Measurements from ENCODE around the gene IGFBP7.

The IGFBP7 gene, protein sequence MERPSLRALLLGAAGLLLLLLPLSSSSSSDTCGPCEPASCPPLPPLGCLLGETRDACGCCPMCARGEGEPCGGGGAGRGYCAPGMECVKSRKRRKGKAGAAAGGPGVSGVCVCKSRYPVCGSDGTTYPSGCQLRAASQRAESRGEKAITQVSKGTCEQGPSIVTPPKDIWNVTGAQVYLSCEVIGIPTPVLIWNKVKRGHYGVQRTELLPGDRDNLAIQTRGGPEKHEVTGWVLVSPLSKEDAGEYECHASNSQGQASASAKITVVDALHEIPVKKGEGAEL

DNA sequence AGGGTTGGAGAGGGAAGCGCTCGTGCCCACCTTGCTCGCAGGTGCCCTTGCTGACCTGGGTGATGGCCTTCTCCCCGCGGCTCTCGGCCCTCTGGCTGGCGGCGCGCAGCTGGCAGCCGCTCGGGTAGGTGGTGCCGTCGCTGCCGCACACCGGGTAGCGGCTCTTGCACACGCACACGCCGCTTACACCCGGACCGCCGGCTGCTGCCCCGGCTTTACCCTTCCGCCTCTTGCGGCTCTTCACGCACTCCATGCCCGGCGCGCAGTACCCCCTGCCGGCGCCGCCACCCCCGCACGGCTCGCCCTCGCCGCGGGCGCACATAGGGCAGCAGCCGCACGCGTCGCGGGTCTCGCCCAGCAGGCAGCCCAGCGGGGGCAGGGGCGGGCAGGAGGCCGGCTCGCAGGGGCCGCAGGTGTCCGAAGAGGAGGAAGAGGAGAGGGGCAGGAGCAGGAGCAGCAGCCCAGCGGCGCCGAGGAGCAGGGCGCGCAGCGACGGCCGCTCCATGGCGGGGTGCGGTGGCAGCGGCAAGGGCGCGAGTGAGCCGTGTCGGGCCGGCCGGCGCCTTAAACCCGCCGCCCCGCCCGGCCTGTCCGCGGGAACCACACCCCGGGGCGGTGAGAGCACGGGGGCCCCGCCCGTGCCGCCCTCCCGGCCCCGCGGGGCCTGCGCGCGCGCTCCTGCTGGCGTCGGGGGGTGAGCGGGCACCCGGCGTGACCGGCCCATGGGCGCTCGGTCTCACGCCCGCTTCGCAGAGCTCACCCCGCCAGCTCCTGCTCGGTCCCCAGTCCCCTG lies at the start of gene IGFBP7:
TSS of gene IGFBP7 (minus strand) at position 539 of the 793 bp plus-strand sequence. CDS start at position 505, 34 bp downstream.
- no peak for DNase-seq (ENCODE audit: low read depth in 2 of 2)

DNA sequence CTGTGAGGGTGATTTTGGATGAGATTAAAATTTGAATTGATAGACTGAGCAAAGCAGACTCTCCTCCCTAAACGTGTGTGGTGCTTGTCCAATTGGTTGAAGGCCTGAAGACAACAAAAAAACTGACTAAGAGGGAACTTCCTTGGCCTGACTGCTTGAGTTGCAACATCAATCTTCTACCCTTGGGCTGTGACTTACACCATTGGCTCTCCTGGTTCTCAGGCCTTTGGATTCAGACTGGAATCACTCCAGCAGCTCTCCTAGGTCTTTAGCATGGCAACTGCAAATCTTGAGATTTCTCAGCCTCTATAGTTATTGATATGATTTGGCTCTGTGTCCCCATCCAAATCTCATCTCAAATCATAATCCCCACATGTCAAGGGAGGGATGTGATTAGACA lies 49.7 kb upstream of the IGFBP7 start:
- no peak for DNase-seq (ENCODE audit: low read depth in 2 of 2)

DNA sequence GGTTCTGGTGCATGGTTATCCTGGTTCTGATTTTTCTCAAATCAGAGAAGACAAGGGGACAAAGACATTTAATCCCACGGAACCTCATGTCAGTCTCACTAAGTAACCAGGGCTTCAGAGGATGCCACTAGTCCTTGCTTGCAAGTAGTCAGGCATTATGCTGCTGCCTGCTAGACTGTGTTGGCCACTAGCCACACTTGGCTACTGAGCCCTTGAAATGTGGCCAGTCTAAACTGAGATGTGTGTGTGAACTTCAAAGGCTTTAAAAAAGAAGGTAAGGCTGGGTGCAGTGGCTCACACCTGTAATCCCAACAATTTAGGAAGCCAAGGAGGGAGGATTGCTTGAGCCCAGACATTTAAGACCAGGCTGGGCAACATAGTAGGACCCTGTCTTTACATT lies 48.6 kb upstream of the IGFBP7 start:
- DNase-seq (ENCODE audit: low read depth in 2 of 2): no peak

DNA sequence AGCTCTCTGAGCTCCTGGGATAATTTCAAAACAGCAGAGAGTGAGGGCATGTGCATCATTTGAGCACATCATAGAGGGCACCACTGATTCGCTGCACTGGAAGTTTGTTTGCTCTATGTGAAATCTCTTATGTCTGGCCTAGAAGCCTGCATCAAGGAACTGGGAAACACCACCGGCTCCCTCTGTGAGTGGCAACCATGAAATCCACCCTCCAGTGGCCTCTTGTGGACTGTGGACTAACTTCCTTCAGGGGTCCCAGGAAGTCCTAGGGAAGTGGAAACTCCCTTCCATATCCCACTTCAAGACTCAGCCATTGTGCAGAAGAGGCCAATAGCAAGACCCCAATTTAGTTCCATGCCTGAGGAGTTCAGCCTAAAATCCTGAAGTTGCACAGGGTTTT lies 48.0 kb upstream of the IGFBP7 start:
- no peak for DNase-seq (ENCODE audit: low read depth in 2 of 2)

DNA sequence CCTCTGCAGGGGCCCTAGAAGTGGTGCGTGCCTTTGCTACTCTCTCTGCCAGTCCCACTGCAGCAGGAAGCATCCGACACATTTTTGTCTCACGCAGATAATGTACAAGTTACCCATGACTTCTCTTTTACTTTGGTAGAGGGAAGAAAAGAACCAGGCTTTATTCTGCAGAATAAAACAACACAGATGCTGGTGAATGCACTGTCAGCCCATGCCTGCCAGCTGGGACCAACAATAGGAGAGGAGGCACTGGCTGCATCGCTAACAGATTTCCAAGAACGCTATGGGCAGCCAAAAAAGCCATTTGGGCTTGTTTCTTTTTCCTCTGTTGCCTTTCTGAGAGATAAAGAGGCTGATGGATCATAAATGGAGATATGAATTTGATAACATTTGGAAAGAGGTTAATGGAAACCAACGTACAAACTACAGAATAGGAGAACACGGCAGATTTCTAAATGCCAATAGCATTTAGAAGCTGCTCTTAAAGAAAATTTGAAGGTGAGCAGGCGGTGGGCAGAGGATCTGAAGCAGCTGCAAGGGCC lies 47.5 kb upstream of the IGFBP7 start:
- no peak for DNase-seq (ENCODE audit: low read depth in 2 of 2)

DNA sequence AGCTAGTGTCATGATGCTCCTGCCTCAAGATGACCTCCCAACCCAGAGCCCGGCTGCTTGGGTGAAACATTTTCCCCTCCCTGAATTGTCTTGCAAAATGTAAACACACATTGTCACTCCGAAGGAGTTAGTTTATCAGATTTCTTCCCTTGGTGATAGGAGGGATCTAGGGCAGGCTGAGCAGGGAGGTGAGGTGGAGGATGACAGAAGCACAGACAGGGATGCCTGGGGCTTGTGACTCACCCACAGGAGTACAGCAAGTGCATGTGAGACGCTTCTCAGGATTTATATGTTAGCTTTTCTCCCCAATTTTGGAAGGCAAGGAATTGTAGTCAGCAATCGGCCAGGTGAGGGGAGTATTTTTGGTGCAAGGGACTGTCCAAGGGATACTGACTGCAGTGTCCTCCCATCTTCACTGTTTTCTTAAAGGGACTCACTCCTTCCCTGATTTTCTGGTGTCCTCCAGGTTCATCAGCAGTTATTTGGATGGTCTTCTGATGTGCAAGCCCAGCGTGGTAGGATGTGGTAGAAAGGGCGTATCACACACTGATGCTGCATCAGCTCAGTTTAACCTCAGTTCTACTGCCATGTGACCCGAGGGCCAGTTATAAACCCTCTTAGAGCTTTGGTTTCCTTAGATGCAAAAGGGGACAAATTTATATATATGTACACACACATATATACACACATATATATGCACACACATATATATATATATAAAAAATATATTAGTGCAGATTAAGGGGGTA lies 46.2 kb upstream of the IGFBP7 start:
- no peak for DNase-seq (ENCODE audit: low read depth in 2 of 2)

DNA sequence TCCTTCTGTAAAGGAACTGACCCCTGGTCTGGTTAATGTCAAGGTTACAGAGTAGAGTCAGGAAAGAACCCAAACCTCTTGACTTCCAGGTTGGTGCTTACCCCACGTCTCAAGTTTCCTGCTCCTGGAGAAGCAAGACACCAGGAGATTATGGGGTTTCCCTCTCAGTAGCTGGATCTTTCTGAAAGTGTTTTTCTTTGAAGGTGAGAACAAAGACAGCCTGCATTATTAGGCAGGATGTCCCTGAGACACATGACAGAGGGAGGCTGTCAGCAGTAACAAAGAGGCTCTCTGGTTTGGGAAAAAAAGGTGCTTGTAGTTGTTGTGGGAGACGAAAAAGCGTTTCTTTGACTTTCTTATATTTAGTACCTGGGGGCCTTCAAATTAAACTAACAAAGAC lies 44.7 kb upstream of the IGFBP7 start:
- no peak for DNase-seq (ENCODE audit: low read depth in 2 of 2)

DNA sequence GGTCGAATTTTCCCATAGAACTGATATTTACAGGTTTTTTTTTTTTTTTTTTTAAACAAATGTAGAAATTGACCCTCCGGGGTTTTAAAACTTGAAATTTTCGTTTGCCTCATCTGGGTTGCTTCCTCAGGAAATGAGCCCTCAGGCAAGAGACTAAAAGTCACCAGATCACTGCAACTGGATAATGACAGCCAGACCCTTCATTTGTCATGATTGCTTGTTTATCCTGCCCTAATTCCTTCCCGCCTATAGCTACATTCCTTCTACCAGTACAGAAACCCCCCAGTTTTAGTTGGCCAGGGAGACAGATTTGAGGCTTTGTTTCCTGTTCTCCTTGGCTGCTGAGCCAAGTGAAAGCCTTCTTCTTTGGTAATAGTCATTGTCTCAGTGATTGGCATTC lies 44.0 kb upstream of the IGFBP7 start:
- no peak for DNase-seq (ENCODE audit: low read depth in 2 of 2)

DNA sequence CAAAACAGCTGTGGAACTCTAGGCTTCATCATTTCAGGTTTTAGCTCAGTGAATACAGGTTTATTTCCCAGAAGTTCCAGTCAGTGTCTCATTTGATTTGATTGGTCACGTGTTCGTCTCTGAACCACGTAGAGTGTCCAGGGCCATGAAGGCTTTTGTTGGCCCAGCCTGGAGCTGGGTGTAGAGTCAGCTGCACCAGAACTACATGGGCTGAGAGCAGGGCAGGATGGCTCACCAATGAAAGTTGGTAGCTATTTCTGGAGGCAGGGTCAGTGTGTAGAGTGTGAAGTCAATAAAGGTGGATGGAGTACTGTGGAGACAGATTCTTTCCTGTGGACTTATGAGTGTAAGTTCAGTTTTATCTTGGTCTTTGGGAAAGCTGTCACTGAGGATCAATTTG lies 43.0 kb upstream of the IGFBP7 start:
- DNase-seq (ENCODE audit: low read depth in 2 of 2): no peak

DNA sequence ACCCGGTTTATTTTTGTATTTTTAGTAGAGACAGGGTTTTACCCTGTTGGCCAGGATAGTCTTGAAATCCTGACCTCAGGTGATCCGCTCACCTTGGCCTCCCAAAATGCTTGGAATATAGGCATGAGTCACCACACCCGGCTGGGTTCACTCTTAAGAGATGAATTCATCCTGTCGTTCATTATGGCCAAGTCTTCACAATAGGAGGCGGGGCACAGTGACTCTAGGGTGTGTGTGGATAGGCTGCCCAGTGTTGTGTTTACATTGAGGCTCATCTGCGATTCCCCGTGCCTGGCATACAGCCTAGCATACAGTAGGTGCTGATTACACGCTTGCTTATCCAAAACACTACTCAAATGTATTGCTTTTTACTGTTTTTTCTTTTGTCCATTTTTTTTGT lies 41.3 kb upstream of the IGFBP7 start:
- DNase-seq (ENCODE audit: low read depth in 2 of 2): no peak

DNA sequence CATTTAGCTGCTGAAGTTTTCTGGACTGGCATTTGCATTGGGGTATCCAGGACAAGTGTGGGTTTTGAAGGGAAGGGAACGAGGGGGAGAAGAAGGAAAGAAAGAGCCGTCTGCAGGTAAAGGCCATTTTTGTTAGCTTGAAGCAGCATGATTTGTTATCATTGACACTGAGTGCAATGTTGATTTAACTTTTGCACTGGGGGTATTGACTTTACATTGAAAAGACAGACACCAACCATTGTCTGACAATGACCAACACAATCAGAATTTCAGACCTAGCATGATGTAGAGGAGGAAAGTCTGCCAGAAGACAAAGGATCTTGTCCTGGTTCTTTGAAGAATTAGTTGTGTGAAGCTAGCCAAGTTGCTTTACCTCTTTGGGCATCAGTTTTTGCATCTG lies 39.6 kb upstream of the IGFBP7 start:
- no peak for DNase-seq (ENCODE audit: low read depth in 2 of 2)

DNA sequence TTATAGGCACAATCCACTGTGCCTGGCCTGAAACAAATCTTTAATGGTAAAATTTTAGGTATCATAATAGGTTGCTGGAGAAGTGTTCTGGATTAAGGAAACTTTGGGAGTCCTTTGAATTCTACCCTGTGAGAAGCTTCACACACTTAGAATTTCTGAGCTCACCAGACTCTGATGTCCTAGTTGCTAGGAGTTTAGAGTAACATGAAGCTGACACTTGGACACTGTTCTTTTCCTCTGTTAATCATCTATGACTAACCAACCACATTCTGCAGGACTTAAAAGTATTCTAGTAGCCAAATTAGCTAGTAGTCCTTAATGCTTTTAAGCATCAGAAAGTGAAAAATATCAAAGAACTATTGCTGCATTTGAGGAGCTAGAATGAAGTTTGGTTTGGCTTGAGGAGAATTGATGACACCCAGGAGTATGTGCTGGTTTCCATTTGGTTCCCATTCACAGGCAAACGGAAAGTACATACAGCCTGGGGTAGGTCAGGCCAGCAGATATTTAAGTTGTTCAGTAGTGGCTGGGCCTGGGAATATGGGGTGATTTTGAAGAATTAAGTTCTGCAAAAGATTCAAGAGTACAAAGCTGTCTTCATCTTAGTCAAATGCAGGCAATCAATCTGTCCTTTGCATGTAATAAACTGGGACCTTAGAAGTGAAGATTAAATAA lies 38.8 kb upstream of the IGFBP7 start:
- no peak for DNase-seq (ENCODE audit: low read depth in 2 of 2)

DNA sequence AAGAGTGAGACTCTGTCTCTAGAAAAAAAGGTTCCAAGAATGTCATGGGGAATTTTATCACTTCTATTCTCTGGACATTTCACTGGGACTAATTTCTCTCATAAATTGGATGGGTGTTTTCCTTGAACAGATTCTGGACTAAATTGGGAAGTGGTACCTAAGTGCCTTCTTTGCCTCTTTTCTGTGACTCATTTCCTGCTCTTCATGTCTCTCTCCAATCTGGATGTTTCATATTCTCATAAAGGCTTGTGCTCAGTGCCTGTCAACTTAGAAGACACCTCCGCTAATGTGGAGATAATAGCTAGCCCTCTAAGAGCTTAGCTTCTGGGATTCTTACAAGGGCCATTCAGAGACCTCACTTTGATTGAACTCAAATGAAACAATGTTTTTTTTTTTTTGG lies 38.0 kb upstream of the IGFBP7 start:
- DNase-seq (ENCODE audit: low read depth in 2 of 2): no peak

DNA sequence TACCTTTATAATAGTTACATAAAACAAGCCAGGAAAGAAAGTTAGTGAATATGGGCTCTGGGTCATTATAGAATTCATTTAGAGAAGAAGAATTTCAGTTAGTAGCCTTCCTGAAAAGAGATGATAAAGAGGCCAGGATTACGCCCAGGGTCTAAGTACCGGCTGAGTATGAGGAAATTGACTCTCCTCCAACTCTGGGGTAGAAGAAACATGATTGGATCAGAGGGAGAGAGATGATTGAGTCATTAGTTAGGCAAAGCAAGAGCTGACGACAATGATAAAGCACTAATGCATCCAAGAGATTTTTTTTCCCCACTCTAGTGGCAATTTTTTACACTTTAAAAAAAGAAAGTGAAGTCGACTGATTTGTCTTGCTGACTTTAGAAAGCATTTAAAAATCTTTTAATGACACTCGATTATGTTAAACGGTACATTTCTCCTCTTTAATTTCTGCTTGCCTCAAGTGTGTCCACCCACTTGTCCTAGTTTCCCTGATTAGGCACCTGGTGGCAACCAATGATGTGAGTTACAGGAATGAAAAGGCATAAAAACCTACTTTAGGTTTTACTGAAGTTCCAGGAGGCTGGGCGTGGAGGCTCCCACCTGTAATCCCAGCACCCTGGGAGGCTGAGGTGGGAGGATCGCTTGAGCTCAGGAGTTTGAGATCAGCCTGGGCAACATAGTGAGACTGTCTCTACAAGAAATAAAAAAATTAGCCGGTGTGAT lies 37.3 kb upstream of the IGFBP7 start:
- DNase-seq (ENCODE audit: low read depth in 2 of 2): no peak

DNA sequence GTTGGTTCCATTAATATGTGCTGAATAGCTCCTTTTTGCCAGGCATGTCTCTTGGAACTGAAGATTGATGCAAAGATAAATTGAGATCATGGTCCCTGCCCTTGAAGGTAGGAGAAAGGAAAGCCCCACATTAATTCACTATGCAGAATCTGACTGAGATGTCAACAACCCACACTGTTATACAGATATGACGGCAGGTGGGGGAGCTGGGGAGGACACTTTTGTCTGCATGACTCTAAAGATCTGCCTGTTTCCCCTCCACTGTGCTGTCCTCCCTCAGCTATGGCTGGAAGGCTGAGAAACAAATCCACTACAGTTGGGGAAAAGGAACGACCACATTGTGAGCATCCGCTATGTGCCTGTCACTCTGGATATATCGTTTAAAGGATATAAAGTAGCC lies 36.3 kb upstream of the IGFBP7 start:
- no peak for DNase-seq (ENCODE audit: low read depth in 2 of 2)

DNA sequence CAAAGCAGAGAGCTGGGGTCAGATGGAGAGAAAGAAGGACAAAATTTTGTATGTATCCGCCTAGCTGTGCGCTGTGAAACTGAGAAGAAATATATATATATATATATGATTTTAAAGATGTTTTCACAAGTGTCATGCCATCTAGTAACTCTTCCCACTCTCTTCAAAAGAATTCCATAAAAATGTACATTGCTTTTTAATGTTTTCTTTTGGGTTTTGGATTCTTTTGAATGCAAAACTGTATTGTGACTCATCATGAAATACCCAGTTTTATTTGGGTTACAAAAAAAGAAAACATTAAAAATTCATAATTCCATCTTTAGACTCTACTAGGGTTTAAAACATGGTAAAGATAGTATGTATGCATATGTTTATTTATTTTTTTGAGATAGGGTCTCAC lies 34.3 kb upstream of the IGFBP7 start:
- no peak for DNase-seq (ENCODE audit: low read depth in 2 of 2)

DNA sequence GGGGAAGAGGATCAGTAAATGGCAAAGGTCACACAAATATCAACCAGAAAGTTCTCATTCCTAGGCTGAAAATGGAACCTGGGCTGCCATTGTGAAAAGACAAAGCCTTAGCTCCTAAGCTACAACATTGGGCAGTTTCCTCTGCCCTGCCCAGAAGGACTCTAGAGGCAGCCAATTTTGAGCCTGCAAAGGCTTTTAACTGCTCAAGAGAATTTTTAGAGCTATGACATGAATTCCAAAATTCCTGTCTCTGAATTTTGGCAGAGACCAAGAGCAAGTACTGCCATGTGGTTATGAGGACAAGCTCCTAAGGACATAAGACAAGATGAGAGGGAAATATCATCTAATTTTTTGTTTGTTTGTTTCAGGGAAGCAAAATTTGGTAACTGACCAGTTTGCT lies 29.6 kb upstream of the IGFBP7 start:
- no peak for DNase-seq (ENCODE audit: low read depth in 2 of 2)

DNA sequence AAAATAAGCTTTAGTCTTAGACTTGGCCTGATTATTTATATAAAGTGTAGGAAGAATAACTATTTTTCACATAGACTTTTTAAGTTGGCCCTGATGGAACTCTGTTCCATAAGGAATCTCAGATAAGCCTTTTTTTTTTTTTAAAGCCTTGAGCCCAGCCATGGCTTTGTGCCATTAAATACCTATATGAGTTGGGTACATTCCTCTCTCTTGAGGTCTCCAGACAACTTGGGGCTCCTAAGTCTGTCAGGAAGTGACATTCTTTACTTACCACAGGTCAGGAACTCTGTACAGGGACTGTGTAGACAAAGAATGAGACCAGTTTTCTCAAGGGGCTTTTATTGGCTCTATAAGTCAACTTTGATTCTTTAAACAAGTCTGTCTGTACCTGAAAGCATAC lies 27.1 kb upstream of the IGFBP7 start:
- no peak for DNase-seq (ENCODE audit: low read depth in 2 of 2)

DNA sequence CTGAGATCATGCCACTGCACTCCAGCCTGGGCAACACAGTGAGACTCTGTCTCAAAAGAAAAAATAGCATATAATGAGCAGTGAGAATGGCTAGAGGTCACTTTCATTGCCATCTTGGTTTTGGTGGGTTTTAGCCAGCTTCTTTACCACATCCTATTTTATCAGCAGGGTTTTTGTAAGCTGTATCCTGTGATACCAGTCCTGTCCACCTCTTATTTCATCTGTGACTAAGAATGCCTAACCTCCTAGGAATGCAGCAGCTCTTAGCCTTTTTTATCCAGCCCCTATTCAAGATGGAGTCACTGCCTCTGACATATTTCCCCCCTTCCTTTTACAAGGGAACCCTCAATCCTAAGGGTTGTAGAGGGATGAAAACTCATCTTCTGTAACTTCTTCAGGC lies 26.1 kb upstream of the IGFBP7 start:
- no peak for DNase-seq (ENCODE audit: low read depth in 2 of 2)

DNA sequence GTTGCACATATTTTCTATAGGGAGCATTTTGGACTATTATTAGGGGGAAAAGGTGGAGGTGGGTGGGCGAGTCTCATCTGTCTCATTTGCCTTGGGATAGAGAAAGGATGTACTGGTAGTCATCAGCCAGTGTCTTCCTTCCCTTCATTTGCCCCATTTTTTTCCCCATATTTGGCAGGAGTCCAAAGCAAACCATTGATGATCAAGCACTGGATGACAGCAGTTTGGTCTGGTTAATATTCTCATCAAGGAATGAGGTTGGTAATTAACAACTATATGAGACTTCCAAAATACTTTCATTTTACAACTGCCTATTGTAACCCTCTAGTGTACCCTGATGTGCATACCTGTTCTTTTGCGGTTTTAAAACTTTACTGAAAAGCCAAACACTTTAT lies 22.6 kb upstream of the IGFBP7 start:
- DNase-seq (ENCODE audit: low read depth in 2 of 2): no peak

Measured in stimulated activated CD8-positive, alpha-beta memory T cell treated with anti-CD3 and anti-CD28 coated beads, Interleukin-7, amount 100 ng/mL, for 1 hour (primary cell).